Endothelial cell of umbilical vein (primary cell): ENCODE measurements around the gene LRRC7. TPM values are rescaled to one million over a fixed set of nuclear protein-coding genes. Genes with fewer than 3 reads are reported as not detected.

Experiments used
- BruUV-seq: library from RNA; stranded (reverse); fragments of 400-500 nt; replicated peaks from 2 replicates; lab custom pipeline; 2021; lab: Mats Ljungman, UMichigan
- CTCF ChIA-PET: fragments of 300-600, 350-600 bp; sonication (Branson Sonifier 250); formaldehyde crosslinking; loops from one replicate; lab custom pipeline; 2021; ENCODE audit warnings: antibody characterized with exemption, inconsistent platforms; lab: Charles Lee
- POLR2A ChIA-PET: fragments of 300-600, 350-600 bp; sonication (Branson Sonifier 250); formaldehyde crosslinking; loops from one replicate; lab custom pipeline; 2021; ENCODE audit warnings: antibody characterized with exemption, inconsistent platforms; lab: Charles Lee
- DNase-seq: peaks from one replicate; pipeline ENCODE4 v3.0.0-alpha.2; 2011; ENCODE audit warnings: low read depth, low spot score
- FAIRE-seq: peaks from 2 replicates; lab custom pipeline; 2011; peaks lifted over from hg19 to GRCh38; lab: Jason Lieb, UNC
- H2AFZ ChIP-seq: 2 replicates; pipeline ENCODE4 v1.6.0; 2012; ENCODE audit warnings: low read depth, low read length, control low read depth, inconsistent platforms
- H3K27ac ChIP-seq: 2 replicates; pipeline ENCODE4 v1.5.1; 2011; ENCODE audit warnings: low read depth, mild to moderate bottlenecking, control low read depth, low read length, moderate library complexity; ENCODE audit not compliant: insufficient read depth
- H3K27me3 ChIP-seq, 2 experiments: 2 replicates each; pipeline versions ENCODE4 v1.6.0 to v1.6.1; 2011; ENCODE audit warnings: low read length in 2 of 2, mixed read lengths in 1 of 2; ENCODE audit not compliant: control insufficient read depth in 2 of 2, insufficient read depth in 2 of 2
- H3K36me3 ChIP-seq, 2 experiments: 2 replicates in 1 of 2; 3 replicates in 1 of 2; pipeline ENCODE4 v1.5.1; 2011; ENCODE audit warnings: low read length in 2 of 2, mild to moderate bottlenecking in 1 of 2, moderate library complexity in 1 of 2; ENCODE audit not compliant: control insufficient read depth in 2 of 2, insufficient read depth in 2 of 2; ENCODE audit errors: extremely low read depth in 1 of 2
- H3K4me1 ChIP-seq: 3 replicates; pipeline ENCODE4 v1.5.1; 2011; ENCODE audit warnings: mild to moderate bottlenecking, low read length; ENCODE audit not compliant: control insufficient read depth, insufficient read depth; ENCODE audit errors: extremely low read depth
- H3K4me2 ChIP-seq: 2 replicates; pipeline ENCODE4 v1.6.1; 2011; ENCODE audit warnings: low read length, control low read depth, mixed read lengths; ENCODE audit not compliant: insufficient read depth
- H3K4me3 ChIP-seq, 3 experiments: fragments of 200-600 bp in 1 of 3; sonication (generic), shearing (Covaris generic) in 1 of 3; replicated peaks in 1 of 3; 2 replicates each; pipeline ENCODE4 v1.5.1; 2011 to 2016; ENCODE audit warnings: control low read depth in 3 of 3, low read length in 3 of 3, mild to moderate bottlenecking in 2 of 3, inconsistent platforms in 1 of 3, low read depth in 1 of 3, moderate library complexity in 1 of 3; ENCODE audit not compliant: insufficient read depth in 1 of 3
- H3K79me2 ChIP-seq: 2 replicates; pipeline ENCODE4 v1.6.0; 2012; ENCODE audit warnings: low read length, inconsistent platforms; ENCODE audit not compliant: control insufficient read depth, insufficient read depth
- H3K9ac ChIP-seq: replicated peaks from 2 replicates; pipeline ENCODE3; 2011; ENCODE audit warnings: low read length, control low read depth; ENCODE audit not compliant: insufficient read depth; ENCODE audit errors: extremely low read depth
- H3K9me1 ChIP-seq: replicated peaks from 3 replicates; pipeline ENCODE4 v1.6.0; 2011; ENCODE audit warnings: mild to moderate bottlenecking, low read length; ENCODE audit not compliant: control insufficient read depth, insufficient read depth; ENCODE audit errors: extremely low read depth
- H3K9me3 ChIP-seq: replicated peaks from 2 replicates; pipeline ENCODE4 v1.5.1; 2012; ENCODE audit warnings: low read length, inconsistent platforms; ENCODE audit not compliant: control insufficient read depth, insufficient read depth
- H4K20me1 ChIP-seq: replicated peaks from 2 replicates; pipeline ENCODE3; 2011; ENCODE audit warnings: mild to moderate bottlenecking, low read length; ENCODE audit not compliant: control insufficient read depth, insufficient read depth; ENCODE audit errors: extremely low read depth
- EZH2 ChIP-seq: IDR thresholded peaks from 2 replicates; pipeline ENCODE4 v1.6.1; 2012; ENCODE audit warnings: borderline replicate concordance, low read depth, mild to moderate bottlenecking, moderate library complexity, low read length, inconsistent platforms; ENCODE audit not compliant: severe bottlenecking
- FOS ChIP-seq: IDR thresholded peaks from 2 replicates; pipeline ENCODE4 v1.6.1; 2011; ENCODE audit warnings: mild to moderate bottlenecking, low read length, moderate library complexity, borderline replicate concordance; ENCODE audit not compliant: insufficient read depth
- GATA2 ChIP-seq: IDR thresholded peaks from 2 replicates; pipeline ENCODE4 v1.7.0; 2011; ENCODE audit warnings: low read depth, mild to moderate bottlenecking, moderate library complexity, mixed read lengths, low read length; ENCODE audit not compliant: insufficient read length, insufficient read depth
- JUN ChIP-seq: IDR thresholded peaks from 2 replicates; pipeline ENCODE4 v1.6.1; 2011; ENCODE audit warnings: borderline replicate concordance, low read depth; ENCODE audit not compliant: insufficient read length, insufficient read depth
- MYC ChIP-seq: IDR thresholded peaks from one replicate; pipeline ENCODE4 v1.6.1; 2011; ENCODE audit warnings: mild to moderate bottlenecking, low read depth, low read length
- POLR2A ChIP-seq: IDR thresholded peaks from 2 replicates; pipeline ENCODE4 v1.6.1; 2012; ENCODE audit warnings: low read depth, mild to moderate bottlenecking, control low read depth, low read length
- POLR2AphosphoS5 ChIP-seq: IDR thresholded peaks from 2 replicates; pipeline ENCODE4 v1.6.1; 2012; ENCODE audit warnings: low read depth, mild to moderate bottlenecking, control low read depth, low read length, moderate library complexity; ENCODE audit not compliant: insufficient read depth
- dilution Hi-C: fragments of 300-500 bp; cut with MboI; formaldehyde crosslinking; loops from one replicate; pipeline ENCODE4 v1.15.0; 2019; ENCODE audit warnings: low sequenced_read_pairs; ENCODE audit not compliant: extremely low pct_ligation_motif_present
- intact Hi-C: fragments of 100-400 bp; cut with micrococcal nuclease; formaldehyde crosslinking; loops from one replicate; pipeline ENCODE4 v1.10.0; 2022
- polyA plus RNA-seq, 4 experiments: library from polyadenylated mRNA; depleted of rRNA in 3 of 4; stranded (reverse) in 3 of 4; unstranded in 1 of 4; fragments of >200 nt; gene quantifications; 2 replicates each; pipeline versions ENCODE4 v1.2.1 to v1.2.3, GENCODE V29; 2011 to 2012; ENCODE audit warnings: missing spikeins in 1 of 4
- total RNA-seq: library from RNA; stranded (reverse); gene quantifications from 2 replicates; pipeline ENCODE4 v1.2.3, GENCODE V29; 2021
- TF ChIP-seq, protein P1 (sequence below), 2 donors: IDR thresholded peaks; 1 replicate in 1 of 2; 2 replicates in 1 of 2; pipeline ENCODE4 v1.5.1; 2011; ENCODE audit warnings: low read length in 2 of 2, mild to moderate bottlenecking in 2 of 2, moderate library complexity in 2 of 2, control low read depth in 1 of 2, inconsistent platforms in 1 of 2, low read depth in 1 of 2; ENCODE audit not compliant: insufficient read depth in 1 of 2; ENCODE audit errors: extremely low read depth in 1 of 2
- TF ChIP-seq, protein P2 (sequence below): IDR thresholded peaks from 2 replicates; pipeline ENCODE4 v1.6.1; 2011; ENCODE audit not compliant: insufficient read depth, insufficient read length

LRRC7 gene
- total and polyA plus RNA-seq, 2 donors (not counting 3 experiments of a cell fraction or from before 2014, with no cell fraction given), result 0.11 to 0.58 TPM

DNA sequence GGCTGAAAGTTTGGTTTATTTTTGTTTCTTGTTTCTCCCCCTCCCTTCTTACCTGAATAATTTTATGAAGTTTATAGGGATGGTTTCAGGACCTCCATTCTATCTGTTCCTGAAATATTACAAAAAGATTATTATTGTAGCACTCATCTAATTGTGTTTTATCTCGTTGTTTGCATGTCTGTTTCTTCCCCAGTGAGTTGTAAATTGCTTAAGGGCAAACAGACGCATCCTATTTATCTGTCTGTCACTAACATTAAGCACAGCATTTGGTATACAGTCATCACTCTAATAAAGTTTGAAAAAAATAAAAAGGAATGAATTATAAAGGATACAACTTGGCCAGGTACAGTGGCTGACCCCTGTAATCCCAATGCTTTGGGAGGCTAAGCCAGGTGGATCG is 123.5 kb downstream of the LRRC7 start:
- H3K4me1 ChIP-seq, result no peaks in the 10 kb centered on the region
- DNase-seq, result no peak
- no peaks in the 10 kb centered on the region for H3K36me3 ChIP-seq
- H3K4me3 ChIP-seq, result no peak overlapping the region
- no TSS peak for BruUV-seq
- TF ChIP-seq POLR2AphosphoS5 (no peak), MYC (no peak), GATA2 (no peak), POLR2A (no peak), JUN (no peak), FOS (no peak), EZH2 (no peak)
- TF ChIP-seq, protein P1, sequence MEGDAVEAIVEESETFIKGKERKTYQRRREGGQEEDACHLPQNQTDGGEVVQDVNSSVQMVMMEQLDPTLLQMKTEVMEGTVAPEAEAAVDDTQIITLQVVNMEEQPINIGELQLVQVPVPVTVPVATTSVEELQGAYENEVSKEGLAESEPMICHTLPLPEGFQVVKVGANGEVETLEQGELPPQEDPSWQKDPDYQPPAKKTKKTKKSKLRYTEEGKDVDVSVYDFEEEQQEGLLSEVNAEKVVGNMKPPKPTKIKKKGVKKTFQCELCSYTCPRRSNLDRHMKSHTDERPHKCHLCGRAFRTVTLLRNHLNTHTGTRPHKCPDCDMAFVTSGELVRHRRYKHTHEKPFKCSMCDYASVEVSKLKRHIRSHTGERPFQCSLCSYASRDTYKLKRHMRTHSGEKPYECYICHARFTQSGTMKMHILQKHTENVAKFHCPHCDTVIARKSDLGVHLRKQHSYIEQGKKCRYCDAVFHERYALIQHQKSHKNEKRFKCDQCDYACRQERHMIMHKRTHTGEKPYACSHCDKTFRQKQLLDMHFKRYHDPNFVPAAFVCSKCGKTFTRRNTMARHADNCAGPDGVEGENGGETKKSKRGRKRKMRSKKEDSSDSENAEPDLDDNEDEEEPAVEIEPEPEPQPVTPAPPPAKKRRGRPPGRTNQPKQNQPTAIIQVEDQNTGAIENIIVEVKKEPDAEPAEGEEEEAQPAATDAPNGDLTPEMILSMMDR (IDR thresholded peaks at IDR 0.05; ENCODE audit: extremely low read depth in 1 of 2, insufficient read depth in 1 of 2, low read depth in 1 of 2, low read length in 2 of 2), result no peak
- TF ChIP-seq, protein P2, sequence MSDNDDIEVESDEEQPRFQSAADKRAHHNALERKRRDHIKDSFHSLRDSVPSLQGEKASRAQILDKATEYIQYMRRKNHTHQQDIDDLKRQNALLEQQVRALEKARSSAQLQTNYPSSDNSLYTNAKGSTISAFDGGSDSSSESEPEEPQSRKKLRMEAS, result no peak
- H3K9ac ChIP-seq, result no peak overlapping the region
- no peak overlapping the region for H2AFZ ChIP-seq
- no peaks in the 10 kb centered on the region for H3K27me3 ChIP-seq
- intact Hi-C loops (no loop called here), dilution Hi-C loops (no loop called here)
- H3K4me2 ChIP-seq, result no peak overlapping the region
- CTCF ChIA-PET, result no interaction called here
- H3K9me3 ChIP-seq, result no peaks in the 10 kb centered on the region
- POLR2A ChIA-PET, result no interaction called here
- no peaks in the 10 kb centered on the region for H3K79me2 ChIP-seq
- H4K20me1 ChIP-seq, result no peaks in the 10 kb centered on the region
- no peak for FAIRE-seq
- H3K9me1 ChIP-seq, result no peaks in the 10 kb centered on the region
- H3K27ac ChIP-seq, result no peak overlapping the region
